Measurements from ENCODE around the gene KRTAP5-5.
"Not testable (repeated sequence)": the region's sequence is repeated elsewhere in the genome, so short reads cannot be mapped to it uniquely, and the experiment has no call there.

The KRTAP5-5 gene

DNA sequence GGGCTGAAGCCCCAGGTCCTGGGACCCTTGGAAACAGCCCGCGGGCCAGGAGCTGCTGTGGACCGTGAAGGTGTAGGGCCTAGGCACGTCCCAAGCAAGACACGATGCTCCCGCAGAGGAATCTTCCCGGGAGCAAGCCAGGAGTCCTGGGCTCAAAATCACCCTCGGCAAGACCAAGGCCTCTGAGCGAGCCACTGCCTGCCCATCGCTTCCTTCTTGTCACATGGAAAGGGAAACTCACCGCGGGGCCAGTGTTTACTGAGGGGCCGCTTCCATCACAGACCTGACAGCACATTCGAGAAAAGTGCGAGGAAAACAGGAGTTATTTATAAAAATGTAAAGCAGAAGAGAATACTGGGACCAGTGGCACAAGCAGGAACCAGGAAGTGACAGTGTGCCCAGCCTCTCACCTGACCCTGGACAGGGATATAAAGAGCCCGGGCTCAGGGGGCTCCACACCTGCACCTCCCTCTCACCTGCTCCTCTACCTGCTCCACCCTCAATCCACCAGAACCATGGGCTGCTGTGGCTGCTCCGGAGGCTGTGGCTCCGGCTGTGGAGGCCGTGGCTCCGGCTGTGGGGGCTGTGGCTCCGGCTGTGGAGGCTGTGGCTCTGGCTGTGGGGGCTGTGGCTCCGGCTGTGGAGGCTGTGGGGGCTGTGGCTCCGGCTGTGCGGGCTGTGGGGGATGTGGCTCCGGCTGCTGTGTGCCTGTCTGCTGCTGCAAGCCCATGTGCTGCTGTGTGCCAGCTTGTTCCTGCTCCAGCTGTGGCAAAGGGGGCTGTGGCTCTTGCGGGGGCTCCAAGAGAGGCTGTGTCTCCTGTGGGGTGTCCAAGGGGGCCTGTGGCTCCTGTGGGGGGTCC, at the start of gene KRTAP5-5:
Gene KRTAP5-5, plus strand, starts transcription at position 450 of the 860 bp plus-strand sequence. Its CDS starts 66 bp downstream, at position 516.
- no peak for DNase-seq (ENCODE audit: low spot score)

DNA sequence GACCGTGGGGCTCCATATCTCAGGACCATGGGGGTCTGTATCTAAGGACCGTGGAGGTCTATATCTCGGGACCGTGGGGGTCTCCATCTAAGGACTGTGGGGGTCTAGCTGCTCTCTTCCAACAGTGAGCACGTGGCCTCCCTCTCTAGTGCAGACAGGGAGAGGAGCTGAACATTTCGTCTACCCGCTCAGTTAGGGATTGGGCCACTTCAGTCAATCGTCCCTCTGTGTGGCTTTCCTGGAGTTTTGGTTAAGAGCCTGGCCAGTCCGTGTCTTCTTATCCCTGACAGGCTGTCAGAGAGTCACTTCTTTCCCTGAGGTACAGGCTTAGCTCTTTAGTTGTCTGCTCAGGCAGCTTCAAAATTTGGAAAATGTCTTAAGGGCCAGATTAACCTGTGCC, 47.6 kb upstream of the KRTAP5-5 start:
- DNase-seq (ENCODE audit: low spot score): no peak

DNA sequence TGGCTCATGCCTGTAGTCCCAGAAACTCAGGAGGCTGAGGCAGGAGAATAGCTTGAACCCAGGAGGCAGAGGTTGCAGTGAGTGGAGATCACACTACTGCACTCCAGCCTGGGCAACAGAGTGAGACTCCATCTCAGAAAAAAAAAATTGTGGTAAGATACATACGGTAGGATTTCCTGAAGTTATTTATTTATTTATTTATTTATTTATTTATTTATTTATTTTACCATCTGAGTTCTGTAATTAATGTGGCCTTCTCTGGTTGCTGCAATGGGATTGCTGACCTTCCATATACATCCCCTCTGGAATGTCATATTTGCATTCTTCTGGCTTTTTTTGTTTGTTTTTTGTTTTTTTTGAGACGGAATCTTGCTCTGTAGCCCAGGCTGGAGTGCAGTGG, 46.7 kb upstream of the KRTAP5-5 start:
- not testable (repeated sequence) for DNase-seq (ENCODE audit: low spot score)

DNA sequence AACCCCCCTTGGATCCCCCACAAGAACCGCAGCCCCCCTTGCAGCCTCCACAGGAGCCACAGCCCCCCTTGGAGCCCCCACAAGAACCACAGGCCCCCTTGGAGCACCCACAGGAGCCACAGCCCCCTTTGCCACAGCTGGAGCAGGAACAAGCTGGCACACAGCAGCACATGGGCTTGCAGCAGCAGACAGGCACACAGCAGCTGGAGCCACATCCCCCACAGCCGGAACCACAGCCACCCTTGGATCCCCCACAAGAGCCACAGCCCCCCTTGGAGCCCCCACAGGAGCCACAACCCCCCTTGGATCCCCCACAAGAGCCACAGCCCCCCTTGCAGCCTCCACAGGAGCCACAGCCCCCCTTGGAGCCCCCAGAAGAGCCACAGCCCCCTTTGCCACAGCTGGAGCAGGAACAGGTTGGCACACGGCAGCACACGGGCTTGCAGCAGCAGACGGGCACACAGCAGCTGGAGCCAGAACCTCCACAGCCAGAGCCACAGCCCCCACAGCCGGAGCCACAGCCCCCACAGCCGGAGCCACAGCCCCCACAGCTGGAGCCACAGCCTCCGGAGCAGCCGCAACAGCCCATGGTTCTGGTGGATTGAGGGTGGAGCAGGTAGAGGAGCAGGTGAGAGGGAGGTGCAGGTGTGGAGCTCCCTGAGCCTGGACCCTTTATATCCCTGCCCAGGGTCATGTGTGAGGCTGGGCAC, 44.8 kb upstream of the KRTAP5-5 start, which contains the start of gene KRTAP5-1:
Gene KRTAP5-1, minus strand, starts transcription at position 623 of the 710 bp plus-strand sequence. Its CDS starts 34 bp downstream, at position 589.
- DNase-seq (ENCODE audit: low spot score): not testable (repeated sequence)

DNA sequence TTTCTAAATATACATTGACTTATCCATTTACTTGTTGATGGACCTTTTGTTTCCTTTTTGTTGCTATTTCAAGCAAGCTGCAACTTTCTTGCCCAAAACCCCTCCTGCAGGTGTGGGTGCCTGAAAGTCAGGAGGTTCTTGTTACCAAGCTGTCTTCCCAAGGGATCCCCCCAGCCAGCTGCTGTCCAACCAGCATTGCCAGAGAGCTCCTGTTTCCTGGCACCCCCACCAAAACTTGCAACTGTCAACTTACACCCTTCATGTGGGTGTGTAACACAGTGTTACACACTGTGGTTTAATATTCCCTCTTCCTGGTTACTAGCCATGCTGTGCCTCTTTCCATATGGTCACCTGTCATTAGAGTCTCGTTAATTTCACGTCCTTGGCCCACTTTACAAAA, 42.9 kb upstream of the KRTAP5-5 start:
- DNase-seq (ENCODE audit: low spot score): no peak

DNA sequence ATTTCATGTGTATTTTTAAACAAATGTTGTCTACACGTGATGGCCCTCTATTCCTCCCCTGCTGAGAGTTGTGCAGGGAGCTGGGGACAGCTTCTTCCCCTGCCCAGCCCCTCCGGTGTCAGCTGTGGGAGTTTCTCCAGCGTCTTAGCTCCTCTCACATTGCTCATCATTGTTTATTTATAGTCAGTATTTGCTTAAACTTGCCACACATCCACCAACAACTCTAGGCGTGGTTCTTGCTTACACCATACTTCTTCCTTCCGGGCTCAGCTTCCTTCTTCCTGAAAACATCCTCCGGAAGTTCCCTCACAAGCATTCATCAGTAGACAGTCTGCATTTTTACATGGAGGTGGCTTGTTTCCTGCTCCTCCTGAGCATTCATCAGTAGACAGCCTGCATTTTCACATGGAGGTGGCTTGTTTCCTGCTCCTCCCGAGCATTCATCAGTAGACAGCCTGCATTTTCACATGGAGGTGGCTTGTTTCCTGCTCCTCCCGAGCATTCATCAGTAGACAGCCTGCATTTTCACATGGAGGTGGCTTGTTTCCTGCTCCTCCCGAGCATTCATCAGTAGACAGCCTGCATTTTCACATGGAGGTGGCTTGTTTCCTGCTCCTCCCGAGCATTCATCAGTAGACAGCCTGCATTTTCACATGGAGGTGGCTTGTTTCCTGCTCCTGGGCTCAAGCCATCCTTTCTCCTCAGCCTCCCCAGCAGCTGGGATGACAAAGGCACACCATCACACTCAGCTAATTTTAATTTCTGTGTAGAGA, 40.2 kb upstream of the KRTAP5-5 start:
- not testable (repeated sequence) for DNase-seq (ENCODE audit: low spot score)

- no peak for DNase-seq (ENCODE audit: low spot score)
These were observed 39.6 kb upstream of the KRTAP5-5 start for GRCh38 chr11:1589996-1590395.

DNA sequence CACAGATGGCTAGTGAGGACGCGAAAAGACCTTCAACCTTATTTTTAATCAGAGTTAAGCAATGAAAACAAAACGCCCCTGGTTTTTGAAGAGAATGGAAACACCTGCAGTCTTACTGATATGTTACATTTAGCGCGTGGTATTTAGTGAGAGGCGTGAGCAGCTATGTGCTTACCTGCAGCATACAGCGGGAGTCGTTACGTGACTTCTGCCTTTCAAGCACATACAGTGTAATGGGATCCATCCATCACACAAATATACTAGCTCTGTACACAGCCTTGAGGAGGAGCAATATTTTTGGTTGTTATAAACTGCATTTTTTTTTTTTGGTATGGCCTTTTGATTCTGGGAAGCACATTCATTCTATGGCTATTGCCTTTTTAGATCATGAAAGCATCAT, 36.9 kb upstream of the KRTAP5-5 start:
- no peak for DNase-seq (ENCODE audit: low spot score)

- not testable (repeated sequence) for DNase-seq (ENCODE audit: low spot score)
These were observed 33.5 kb upstream of the KRTAP5-5 start for GRCh38 chr11:1595994-1596575.

- not testable (repeated sequence) for DNase-seq (ENCODE audit: low spot score)
These were observed 32.9 kb upstream of the KRTAP5-5 start for GRCh38 chr11:1596576-1597121.

- DNase-seq (ENCODE audit: low spot score): no peak
These were observed 32.1 kb upstream of the KRTAP5-5 start for GRCh38 chr11:1597331-1597993.

DNA sequence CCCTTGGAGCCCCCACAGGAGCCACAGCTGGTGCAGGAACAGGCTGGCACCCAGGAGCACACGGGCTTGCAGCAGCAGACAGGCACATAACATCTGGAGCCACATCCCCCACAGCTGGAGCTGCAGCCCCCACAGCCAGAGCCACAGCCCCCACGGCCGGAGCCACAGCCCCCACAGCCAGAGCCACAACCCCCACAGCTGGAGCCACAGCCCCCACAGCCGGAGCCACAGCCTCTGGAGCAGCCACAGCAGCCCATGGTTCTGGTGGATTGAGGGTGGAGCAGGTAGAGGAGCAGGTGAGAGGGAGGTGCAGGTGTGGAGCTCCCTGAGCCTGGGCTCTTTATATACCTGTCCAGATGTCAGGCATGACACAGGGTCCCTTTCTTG, 31.6 kb upstream of the KRTAP5-5 start, which contains the start of gene KRTAP5-2:
Gene KRTAP5-2, minus strand, starts transcription at position 301 of the 387 bp plus-strand sequence. Its CDS starts 44 bp downstream, at position 257.
- no peak for DNase-seq (ENCODE audit: low spot score)

- DNase-seq (ENCODE audit: low spot score): not testable (repeated sequence)
These were observed 31.2 kb upstream of the KRTAP5-5 start for GRCh38 chr11:1598406-1598805.

DNA sequence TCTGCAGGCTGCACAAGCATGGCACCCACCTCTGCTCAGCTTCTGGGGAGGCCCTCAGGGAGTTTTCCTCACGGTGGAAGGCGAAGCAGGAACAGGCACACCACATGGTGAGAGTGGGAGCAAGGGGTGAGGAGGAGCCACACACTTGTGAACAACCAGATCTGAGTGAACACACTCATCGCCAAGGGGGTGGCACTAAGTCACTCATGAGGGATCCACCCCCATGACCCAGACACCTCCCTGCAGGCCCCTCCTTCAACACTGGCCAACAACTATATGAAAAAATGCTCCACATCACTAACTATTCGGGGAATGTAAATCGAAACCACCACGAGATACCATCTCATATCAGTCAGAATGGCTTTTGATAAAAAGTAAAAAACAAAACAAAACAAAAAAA, 30.8 kb upstream of the KRTAP5-5 start:
- DNase-seq (ENCODE audit: low spot score): no peak

GRCh38 chr11:1600626-1601025, 28.9 kb upstream of the KRTAP5-5 start:
- DNase-seq (ENCODE audit: low spot score): no peak

DNA sequence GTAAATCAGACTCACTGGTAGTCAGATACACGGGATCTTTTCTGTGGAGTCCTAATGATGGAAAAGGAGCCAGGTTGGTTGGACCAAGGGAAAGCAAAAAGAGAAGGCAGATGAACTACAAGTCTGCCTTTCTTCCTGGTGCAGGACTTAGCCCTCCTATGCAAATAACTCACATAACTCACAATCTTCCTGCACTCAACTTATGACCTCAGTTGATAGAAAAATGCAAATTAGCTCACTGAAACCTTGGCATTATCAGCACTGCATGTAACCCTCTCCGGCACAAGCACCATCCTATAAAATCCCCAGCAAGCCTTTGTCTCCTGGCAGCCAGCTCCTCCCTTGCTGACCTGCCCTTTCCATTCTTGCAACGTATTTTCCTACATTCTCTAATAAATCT, 27.9 kb upstream of the KRTAP5-5 start:
- DNase-seq (ENCODE audit: low spot score): not testable (repeated sequence)

- DNase-seq (ENCODE audit: low spot score): no peak
These were observed 25.9 kb upstream of the KRTAP5-5 start for GRCh38 chr11:1603629-1604028.

GRCh38 chr11:1604181-1604580, 25.4 kb upstream of the KRTAP5-5 start:
- DNase-seq (ENCODE audit: low spot score): no peak

DNA sequence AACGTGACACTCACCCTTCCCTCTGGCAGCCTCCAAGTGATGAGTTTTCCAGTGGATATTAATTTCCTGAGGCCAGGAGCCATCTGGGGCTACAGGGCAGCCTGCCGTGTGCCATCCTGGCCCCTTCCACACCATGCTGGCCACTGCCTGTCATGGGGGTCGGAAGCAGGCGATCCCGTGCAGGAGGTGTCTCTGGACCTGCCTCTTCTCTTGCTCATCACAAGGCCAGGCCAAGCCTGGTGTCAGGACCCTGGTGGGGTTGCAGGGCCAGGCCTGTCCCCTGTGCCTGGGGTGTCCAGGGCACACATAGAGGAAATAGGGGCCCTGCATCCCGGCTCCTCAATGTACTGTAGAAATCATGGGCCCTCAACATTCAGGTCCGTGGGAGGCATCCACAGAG, 24.9 kb upstream of the KRTAP5-5 start:
- no peak for DNase-seq (ENCODE audit: low spot score)

DNA sequence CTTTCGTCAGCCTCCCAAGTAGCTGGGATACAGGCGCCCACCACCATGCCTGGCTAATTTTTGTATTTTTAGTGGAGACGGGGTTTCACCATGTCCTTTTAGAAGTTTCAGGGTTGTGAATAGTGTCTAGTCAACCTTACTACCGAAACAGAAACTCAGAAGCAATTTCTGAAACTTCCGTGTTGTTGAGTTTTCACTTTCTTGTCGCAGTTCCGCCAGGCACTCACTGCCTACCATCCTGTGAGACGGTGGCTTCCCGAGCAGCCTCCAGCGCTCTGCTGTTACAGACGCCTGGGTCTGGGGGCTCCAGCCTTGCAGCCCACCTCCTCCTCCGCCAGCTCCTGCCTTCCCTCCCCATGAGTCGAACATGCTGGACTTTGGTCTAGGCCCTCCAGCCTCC, 23.7 kb upstream of the KRTAP5-5 start:
- not testable (repeated sequence) for DNase-seq (ENCODE audit: low spot score)

All from SW480 (cell line).